Measurements from ENCODE around the gene MYO10.

The MYO10 gene

GRCh38 chr5:16857635-16858034, 78.5 kb downstream of the MYO10 start:
- POLR2A ChIA-PET, result no interaction called here
- DNase-seq (ENCODE audit: extremely low spot score), result no peak
- TF ChIP-seq CTBP1 (IDR thresholded peaks at IDR 0.05; ENCODE audit: borderline replicate concordance) (no peak), HDGF (IDR thresholded peaks at IDR 0.05; ENCODE audit: borderline replicate concordance) (no peak), SP1 (IDR thresholded peaks at IDR 0.05) (no peak), ARNT (IDR thresholded peaks at IDR 0.05) (no peak), L3MBTL2 (conservative IDR thresholded peaks at IDR 0.05) (no peak), ZNF384 (IDR thresholded peaks at IDR 0.05) (no peak), ELF4 (IDR thresholded peaks at IDR 0.05) (no peak), LEF1 (IDR thresholded peaks at IDR 0.05; ENCODE audit: borderline replicate concordance) (no peak), FOXA1 (IDR thresholded peaks at IDR 0.05) (no peak), BHLHE40 (IDR thresholded peaks at IDR 0.05; ENCODE audit: borderline replicate concordance) (no peak), FOXM1 (IDR thresholded peaks at IDR 0.05; ENCODE audit: borderline replicate concordance) (no peak), TARDBP (IDR thresholded peaks at IDR 0.05) (no peak)
- TF ChIP-seq, protein P1, sequence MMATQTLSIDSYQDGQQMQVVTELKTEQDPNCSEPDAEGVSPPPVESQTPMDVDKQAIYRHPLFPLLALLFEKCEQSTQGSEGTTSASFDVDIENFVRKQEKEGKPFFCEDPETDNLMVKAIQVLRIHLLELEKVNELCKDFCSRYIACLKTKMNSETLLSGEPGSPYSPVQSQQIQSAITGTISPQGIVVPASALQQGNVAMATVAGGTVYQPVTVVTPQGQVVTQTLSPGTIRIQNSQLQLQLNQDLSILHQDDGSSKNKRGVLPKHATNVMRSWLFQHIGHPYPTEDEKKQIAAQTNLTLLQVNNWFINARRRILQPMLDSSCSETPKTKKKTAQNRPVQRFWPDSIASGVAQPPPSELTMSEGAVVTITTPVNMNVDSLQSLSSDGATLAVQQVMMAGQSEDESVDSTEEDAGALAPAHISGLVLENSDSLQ (IDR thresholded peaks at IDR 0.05), result no peak
- CTCF ChIA-PET, result no interaction called here

DNA sequence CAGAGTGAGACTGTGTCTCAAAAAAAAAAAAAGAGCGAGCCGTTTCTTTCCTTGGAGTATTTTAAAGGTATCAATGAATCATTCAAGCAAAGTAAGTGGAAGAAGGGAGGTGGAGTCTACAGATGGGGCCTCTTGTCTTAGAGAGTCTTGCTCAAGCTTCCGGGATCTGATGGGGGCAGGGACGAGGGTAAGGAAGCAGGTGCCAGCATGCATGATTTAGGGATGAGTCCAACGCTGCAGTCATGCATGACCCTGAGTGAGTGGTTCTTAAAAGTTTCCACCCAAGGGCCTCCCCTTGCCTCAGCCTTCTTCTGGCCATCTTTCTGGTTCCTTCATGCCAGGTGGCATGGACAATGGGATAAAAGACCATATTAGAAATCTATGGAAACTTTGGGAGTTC, 79.6 kb downstream of the MYO10 start:
- no peak for TF ChIP-seq FOXK2 (IDR thresholded peaks at IDR 0.05)
- no peak for TF ChIP-seq SUZ12 (IDR thresholded peaks at IDR 0.05)
- ChIA-PET CTCF (no interaction called here), POLR2A (no interaction called here)
- DNase-seq (ENCODE audit: extremely low spot score), result no peak

GRCh38 chr5:16855898-16856297, 80.2 kb downstream of the MYO10 start:
- TF ChIP-seq SUZ12 (IDR thresholded peaks at IDR 0.05) (no peak), FOXK2 (IDR thresholded peaks at IDR 0.05) (no peak), LEF1 (IDR thresholded peaks at IDR 0.05; ENCODE audit: borderline replicate concordance) (no peak), L3MBTL2 (conservative IDR thresholded peaks at IDR 0.05) (no peak), TARDBP (IDR thresholded peaks at IDR 0.05) (no peak), SP1 (IDR thresholded peaks at IDR 0.05) (no peak), ZNF384 (IDR thresholded peaks at IDR 0.05) (no peak), CTBP1 (IDR thresholded peaks at IDR 0.05; ENCODE audit: borderline replicate concordance) (no peak), BHLHE40 (IDR thresholded peaks at IDR 0.05; ENCODE audit: borderline replicate concordance) (no peak)
- DNase-seq (ENCODE audit: extremely low spot score), result no peak
- POLR2A ChIA-PET, result no interaction called here
- CTCF ChIA-PET, result no interaction called here

GRCh38 chr5:16855485-16855884, 80.6 kb downstream of the MYO10 start:
- TF ChIP-seq FOXM1 (IDR thresholded peaks at IDR 0.05; ENCODE audit: borderline replicate concordance) (no peak), L3MBTL2 (conservative IDR thresholded peaks at IDR 0.05) (no peak), BHLHE40 (IDR thresholded peaks at IDR 0.05; ENCODE audit: borderline replicate concordance) (no peak), FOXA1 (IDR thresholded peaks at IDR 0.05) (no peak), SUZ12 (IDR thresholded peaks at IDR 0.05) (no peak), CTBP1 (IDR thresholded peaks at IDR 0.05; ENCODE audit: borderline replicate concordance) (no peak), ELF4 (IDR thresholded peaks at IDR 0.05) (no peak), NFRKB (IDR thresholded peaks at IDR 0.05) (no peak), SP1 (IDR thresholded peaks at IDR 0.05) (no peak), ARNT (IDR thresholded peaks at IDR 0.05) (no peak), ZNF384 (IDR thresholded peaks at IDR 0.05) (no peak), FOXK2 (IDR thresholded peaks at IDR 0.05) (no peak), HDGF (IDR thresholded peaks at IDR 0.05; ENCODE audit: borderline replicate concordance) (no peak), TARDBP (IDR thresholded peaks at IDR 0.05) (no peak), LEF1 (IDR thresholded peaks at IDR 0.05; ENCODE audit: borderline replicate concordance) (no peak)
- TF ChIP-seq, protein P1 (IDR thresholded peaks at IDR 0.05), result no peak
- ChIA-PET POLR2A (no interaction called here), CTCF (no interaction called here)
- no peak for DNase-seq (ENCODE audit: extremely low spot score)

GRCh38 chr5:16854351-16854750, 81.7 kb downstream of the MYO10 start:
- no peak for DNase-seq (ENCODE audit: extremely low spot score)
- ChIA-PET POLR2A (no interaction called here), CTCF (no interaction called here)
- TF ChIP-seq TARDBP (IDR thresholded peaks at IDR 0.05), result no peak
- TF ChIP-seq NFRKB (IDR thresholded peaks at IDR 0.05), result no peak
- no peak for TF ChIP-seq ELF4 (IDR thresholded peaks at IDR 0.05)
- no peak for TF ChIP-seq SUZ12 (IDR thresholded peaks at IDR 0.05)
- TF ChIP-seq FOXA1 (IDR thresholded peaks at IDR 0.05), result no peak

DNA sequence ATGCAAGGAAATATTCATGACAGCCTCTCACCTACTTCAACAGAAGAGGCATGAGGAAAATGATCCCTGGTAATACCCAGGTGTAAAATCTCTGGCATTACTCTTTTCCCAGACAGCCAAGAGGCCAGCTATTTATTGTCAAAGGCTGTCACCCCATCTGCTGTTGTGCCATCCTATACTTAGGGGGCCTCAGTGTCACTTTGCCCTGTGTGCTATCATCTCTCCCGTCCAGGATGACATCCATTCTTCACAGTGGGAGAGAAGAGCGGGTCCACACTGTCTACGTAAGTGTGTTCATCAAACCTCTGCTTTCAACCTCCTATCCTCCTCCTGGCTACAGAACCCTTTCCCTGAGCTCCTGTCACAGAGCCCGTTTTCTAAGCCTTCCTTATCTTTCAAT, 82.6 kb downstream of the MYO10 start:
- POLR2A ChIA-PET, result no interaction called here
- TF ChIP-seq FOXA1 (IDR thresholded peaks at IDR 0.05) (no peak), FOXK2 (IDR thresholded peaks at IDR 0.05) (no peak), NFRKB (IDR thresholded peaks at IDR 0.05) (no peak), ARNT (IDR thresholded peaks at IDR 0.05) (no peak)
- TF ChIP-seq, protein P1 (IDR thresholded peaks at IDR 0.05), result no peak
- no peak for DNase-seq (ENCODE audit: extremely low spot score)
- CTCF ChIA-PET, result no interaction called here

GRCh38 chr5:16852251-16853005, 83.7 kb downstream of the MYO10 start:
- no peak for DNase-seq (ENCODE audit: extremely low spot score)
- CTCF ChIA-PET, result no interaction called here
- no peak for TF ChIP-seq LEF1 (IDR thresholded peaks at IDR 0.05; ENCODE audit: borderline replicate concordance)
- no peak for TF ChIP-seq FOXK2 (IDR thresholded peaks at IDR 0.05)
- TF ChIP-seq, protein P1 (IDR thresholded peaks at IDR 0.05), result no peak
- TF ChIP-seq NFRKB (IDR thresholded peaks at IDR 0.05), result no peak
- TF ChIP-seq HDGF (IDR thresholded peaks at IDR 0.05; ENCODE audit: borderline replicate concordance), result no peak
- no peak for TF ChIP-seq ARNT (IDR thresholded peaks at IDR 0.05)
- no peak for TF ChIP-seq FOXM1 (IDR thresholded peaks at IDR 0.05; ENCODE audit: borderline replicate concordance)
- TF ChIP-seq L3MBTL2 (conservative IDR thresholded peaks at IDR 0.05), result no peak
- TF ChIP-seq BHLHE40 (IDR thresholded peaks at IDR 0.05; ENCODE audit: borderline replicate concordance), result no peak
- no peak for TF ChIP-seq SUZ12 (IDR thresholded peaks at IDR 0.05)
- no peak for TF ChIP-seq SP1 (IDR thresholded peaks at IDR 0.05)
- TF ChIP-seq FOXA1 (IDR thresholded peaks at IDR 0.05), result no peak
- no peak for TF ChIP-seq CTBP1 (IDR thresholded peaks at IDR 0.05; ENCODE audit: borderline replicate concordance)
- no peak for TF ChIP-seq ZNF384 (IDR thresholded peaks at IDR 0.05)
- POLR2A ChIA-PET, result no interaction called here
